NCI-H2227 (cell line): ENCODE data around the gene LCOR.

Experiments
- DNase-seq: peaks from one replicate; lab custom pipeline; 2025; ENCODE audit not compliant: unreplicated experiment; lab: John Stamatoyannopoulos, UW

LCOR gene

DNA sequence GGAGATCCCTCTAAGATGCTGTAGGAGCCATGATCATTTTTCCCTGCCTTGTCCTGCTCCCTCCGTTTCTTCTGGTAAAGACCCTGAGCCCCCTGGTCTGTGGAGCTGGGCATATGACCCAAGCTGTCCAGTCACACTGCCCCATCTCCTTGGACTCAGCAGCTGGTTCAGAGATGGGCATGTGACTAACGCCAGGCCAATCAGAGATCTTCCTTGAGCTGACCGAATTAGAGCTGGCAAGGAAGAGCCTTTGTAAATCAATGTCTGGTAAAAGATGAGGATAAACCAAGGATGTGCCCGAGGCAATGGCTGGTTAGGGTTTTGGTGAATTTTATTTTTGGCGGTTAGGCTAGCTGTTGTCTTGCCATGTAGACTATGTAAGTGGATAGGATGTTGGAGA is 173.3 kb downstream of the LCOR start:
- no peak for DNase-seq

GRCh38 chr10:97006364-97006763 is 174.3 kb downstream of the LCOR start:
- no peak for DNase-seq

- peak; percentile 3 for DNase-seq
Measured at GRCh38 chr10:97007417-97007816, 175.3 kb downstream of the LCOR start.

GRCh38 chr10:97010695-97011206 is 178.7 kb downstream of the LCOR start:
- no peak for DNase-seq

DNA sequence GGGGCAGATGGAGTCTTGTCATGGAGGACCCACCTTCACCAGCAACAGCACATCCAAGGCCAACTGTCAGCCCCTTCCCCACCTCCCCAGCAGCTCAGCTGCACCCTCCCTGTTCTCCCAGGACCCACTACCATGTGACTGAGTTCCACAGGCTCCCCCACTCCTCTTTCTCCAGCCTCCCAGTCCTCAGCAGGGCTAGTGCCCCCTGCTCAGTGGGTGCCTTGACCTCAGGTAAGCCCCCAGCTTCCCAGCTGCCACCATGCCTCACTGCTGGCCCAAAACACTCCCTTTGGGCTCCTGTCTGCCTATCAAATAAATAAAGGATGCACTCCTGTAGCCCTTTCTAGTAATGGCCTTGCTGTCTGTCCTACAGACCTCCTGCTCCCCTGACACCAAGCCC is 179.3 kb downstream of the LCOR start:
- DNase-seq: no peak

DNA sequence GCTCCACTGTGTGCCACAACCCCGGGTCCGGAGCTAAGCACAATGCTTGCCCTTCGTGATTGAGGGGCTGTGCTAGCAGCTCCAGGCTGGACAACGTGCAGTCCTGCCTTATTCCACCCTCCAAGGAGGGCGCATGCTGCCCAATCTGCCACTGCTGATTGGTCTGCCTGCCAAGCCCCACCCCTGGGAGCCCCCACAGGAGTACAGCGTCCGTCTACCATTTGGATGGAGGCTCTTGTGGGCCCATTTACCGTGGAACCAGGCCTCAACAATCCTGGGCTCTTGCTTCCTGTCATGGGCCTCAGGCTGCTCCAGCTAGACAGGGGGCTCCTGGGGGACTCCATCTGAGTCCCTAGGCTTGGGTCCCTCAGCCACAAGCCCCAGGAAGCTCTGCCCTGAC is 180.4 kb downstream of the LCOR start:
- no peak for DNase-seq

GRCh38 chr10:97013568-97013967 is 181.5 kb downstream of the LCOR start:
- no peak for DNase-seq

DNA sequence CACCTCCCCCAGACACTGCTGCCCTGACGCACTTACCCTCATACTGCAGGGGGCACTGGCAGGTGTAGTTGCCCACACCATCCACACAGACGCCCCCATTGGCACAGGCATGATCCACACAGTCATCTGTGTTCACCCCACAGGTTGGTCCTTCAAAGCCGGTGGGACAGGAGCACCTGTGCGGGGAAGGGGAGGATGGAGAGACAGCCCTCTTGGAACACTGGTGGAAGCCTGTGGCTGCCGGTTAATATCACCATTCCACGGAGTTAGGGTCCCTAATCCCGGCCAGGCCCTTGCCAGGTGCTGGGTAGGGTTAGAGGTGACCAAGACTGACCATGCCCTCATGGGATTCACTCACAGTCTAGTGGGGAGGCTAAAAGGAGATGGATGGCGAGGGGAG is 181.9 kb downstream of the LCOR start:
- no peak for DNase-seq

DNA sequence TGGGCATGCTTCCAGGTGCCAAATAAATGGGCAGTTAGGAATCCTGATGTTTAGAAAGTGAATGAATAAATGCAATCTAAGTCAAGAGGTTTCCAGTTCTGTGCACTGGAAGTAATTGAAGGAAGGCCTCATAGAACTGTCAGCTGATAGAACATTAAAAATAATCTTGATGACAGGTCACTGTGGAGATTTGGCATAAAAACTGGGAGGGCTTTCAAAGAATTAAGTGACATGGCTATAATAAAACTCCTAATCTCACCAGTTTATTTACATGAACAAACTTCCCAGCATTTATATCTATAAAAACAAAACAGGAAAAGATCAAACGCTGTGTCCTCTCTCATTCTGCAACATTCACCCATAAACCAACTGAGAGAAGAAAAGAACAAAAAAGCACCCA is 183.1 kb downstream of the LCOR start:
- no peak for DNase-seq

- peak; percentile 13 for DNase-seq
Measured at GRCh38 chr10:97016728-97017473, 184.8 kb downstream of the LCOR start.

- peak; percentile 13 for DNase-seq
Measured at GRCh38 chr10:97017474-97017903, 185.4 kb downstream of the LCOR start.

GRCh38 chr10:97018251-97019212 is 186.4 kb downstream of the LCOR start:
- DNase-seq: no peak

- DNase-seq: no peak
Measured at GRCh38 chr10:97019213-97019844, 187.2 kb downstream of the LCOR start.

DNA sequence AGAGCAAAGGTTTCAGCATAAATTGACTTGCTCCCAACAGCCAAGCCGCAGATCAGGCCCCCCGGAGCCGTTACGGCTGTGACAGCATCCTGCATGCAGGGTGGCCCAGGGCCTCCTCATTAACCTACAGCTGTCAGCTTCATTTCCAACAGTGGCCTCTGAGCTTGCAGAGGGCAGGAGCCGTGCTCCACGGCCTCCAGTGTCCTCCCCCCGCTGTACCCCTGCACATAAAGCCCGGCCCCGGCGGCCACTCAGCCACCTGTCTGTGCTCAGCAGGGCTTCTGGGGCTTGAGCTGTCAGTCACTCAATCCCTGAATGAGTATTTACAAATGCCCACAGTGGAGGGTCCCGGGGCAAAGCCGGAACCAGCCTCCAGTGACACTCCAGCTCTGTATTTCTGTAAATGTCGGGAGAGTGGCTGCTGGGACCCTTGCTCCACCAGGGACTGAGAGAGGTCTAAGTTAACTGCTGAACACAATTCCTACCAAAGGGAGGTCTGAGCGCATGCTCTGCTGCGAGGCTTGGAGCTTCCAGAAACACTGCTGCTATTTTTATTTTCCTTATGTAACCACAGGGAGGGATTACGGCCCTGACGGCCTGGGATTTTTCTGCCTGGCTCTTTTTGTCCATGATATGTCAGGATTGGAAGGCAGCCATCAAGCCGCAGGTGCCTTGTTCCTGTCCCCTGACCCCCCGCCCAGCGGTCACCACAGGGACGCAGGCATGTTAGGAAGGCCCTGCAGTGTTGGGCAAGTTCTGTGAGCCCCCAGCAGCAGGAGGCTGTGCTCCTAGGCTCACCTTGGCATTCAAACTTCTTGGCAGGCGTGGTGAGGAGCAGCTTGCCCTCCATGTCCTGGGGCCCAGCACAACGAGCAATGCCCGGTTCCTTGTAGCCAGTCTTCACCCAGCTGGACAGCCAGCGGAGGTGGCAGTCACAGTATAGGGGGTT is 188.6 kb downstream of the LCOR start:
- peak; percentile 10 for DNase-seq

- DNase-seq: no peak
Measured at GRCh38 chr10:97022616-97023015, 190.5 kb downstream of the LCOR start.

DNA sequence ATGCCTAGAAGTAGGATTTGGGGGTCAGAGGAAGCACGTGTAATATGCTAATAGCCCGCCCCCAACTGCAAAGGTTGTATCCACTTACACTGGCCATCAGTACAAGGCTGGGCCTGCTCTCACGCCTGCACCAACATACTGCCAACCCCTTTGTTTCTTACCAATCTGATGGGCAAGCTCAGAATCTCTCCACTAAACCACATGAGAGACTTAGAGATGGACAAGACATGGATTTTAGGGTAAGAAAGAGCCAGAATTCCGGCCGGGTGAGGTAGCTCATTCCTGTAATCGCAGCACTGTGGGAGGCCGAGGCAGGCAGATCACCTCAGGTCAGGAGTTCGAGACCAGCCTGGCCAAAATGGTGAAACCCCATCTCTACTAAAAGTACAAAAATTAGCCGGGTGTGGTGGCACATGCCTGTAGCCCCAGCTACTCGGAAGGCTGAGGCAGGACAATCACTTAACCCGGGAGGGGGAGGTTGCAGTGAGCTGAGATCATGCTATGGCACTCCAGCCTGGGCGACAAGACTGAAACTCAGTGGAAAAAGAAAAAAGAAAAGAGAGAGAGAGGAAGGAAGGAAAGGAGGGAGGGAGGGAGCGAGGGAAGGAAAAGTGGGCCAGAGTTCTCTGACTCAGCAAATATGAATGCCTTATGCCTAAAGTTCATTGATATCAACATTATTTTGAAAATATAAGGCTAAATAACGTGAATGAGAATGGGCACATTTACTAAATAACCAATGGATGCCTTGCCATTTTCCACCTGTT is 191.5 kb downstream of the LCOR start:
- no peak for DNase-seq

DNA sequence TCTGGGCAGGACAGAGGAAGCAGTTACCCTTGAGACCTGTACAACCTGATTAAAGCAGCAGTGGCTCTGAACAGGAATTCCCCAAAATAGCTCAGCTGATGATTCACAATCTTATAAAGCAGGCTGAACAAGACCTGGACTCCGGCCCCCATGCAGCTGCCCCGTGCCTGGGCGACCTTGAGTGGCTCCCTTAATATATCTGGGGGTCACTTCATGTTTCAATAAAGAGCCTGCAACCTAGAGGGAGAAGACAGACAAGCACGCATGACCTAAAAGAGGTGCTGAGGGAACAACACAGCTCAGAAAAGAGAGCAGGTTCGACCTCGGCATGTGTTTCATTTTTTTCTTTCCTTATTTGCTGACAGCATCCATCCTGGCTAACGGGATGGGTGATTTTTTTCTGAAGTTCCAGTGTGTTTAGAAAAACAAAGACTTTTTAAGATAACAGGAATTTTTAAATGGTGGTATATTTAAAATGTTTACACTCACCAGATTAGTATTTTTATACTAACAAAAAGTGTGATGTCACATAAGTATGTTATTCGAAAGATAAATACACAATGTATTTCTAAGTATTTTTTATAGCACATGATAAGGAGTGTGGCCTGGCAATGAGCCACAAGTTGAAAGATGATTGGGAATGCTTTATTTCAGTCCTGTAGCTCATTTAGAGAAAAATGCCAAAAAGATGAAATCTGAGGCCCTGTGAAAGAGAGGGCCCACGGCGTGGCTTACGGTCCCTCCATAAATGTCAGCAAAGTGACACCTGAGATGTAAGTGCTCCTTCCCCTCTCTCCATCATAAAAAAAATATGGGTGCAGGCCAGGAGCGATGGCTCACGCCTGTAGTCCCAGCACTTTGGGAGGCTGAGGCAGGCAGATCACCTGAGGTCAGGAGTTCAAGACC is 192.3 kb downstream of the LCOR start:
- no peak for DNase-seq

GRCh38 chr10:97025613-97026242 is 193.6 kb downstream of the LCOR start:
- DNase-seq: peak; percentile 18
